Adrenal gland (tissue), 12 donors: Measurements from ENCODE around the gene EMC7. TPM values are rescaled to one million over a fixed set of nuclear protein-coding genes. Genes with fewer than 3 reads are reported as not detected.

Experiments
- DNase-seq, 7 donors: peaks; one replicate each; pipeline ENCODE4 v3.0.0-alpha.2; 2019 to 2020
- H3K27ac ChIP-seq, 5 donors: fragments of 200-600 bp; sonication (generic) in 4 of 5; 1 replicate in 3 of 5; 2 replicates in 2 of 5; pipeline versions ENCODE4 v1.5.1 to v1.8.0; 2016 to 2020; ENCODE audit warnings: mild to moderate bottlenecking in 1 of 5
- H3K27me3 ChIP-seq: fragments of 200-600 bp; 2 replicates; pipeline ENCODE4 v1.8.0; 2021
- H3K36me3 ChIP-seq, 2 donors: fragments of 200-600 bp; replicated peaks in 1 of 2; 1 replicate in 1 of 2; 2 replicates in 1 of 2; pipeline versions ENCODE4 v1.5.1 to v1.8.0; 2018 to 2022
- H3K4me1 ChIP-seq, 2 donors: fragments of 200-600 bp; replicated peaks in 1 of 2; 1 replicate in 1 of 2; 2 replicates in 1 of 2; pipeline versions ENCODE4 v1.5.1 to v1.8.0; 2018 to 2021
- H3K4me3 ChIP-seq, 4 donors: fragments of 200-600 bp; sonication (generic) in 3 of 4; one replicate each; pipeline ENCODE4 v1.5.1; 2016 to 2018
- H3K9me3 ChIP-seq, 3 donors: fragments of 200-600 bp; sonication (generic) in 1 of 3; replicated peaks in 1 of 3; 1 replicate in 2 of 3; 2 replicates in 1 of 3; pipeline versions ENCODE4 v1.5.1 to v1.8.0; 2016 to 2021
- POLR2A ChIP-seq, 2 donors: fragments of 450-650 bp; IDR thresholded peaks; one replicate each; pipeline ENCODE4 v1.6.1; 2017; ENCODE audit warnings: antibody characterized with exemption in 2 of 2, mild to moderate bottlenecking in 2 of 2, moderate library complexity in 1 of 2
- WGBS, 4 donors: extraction: QIAGEN DNeasy Blood & Tissue Kit in 2 of 4; methylation state at CpG; one replicate each; pipeline versions ENCODE4 v1.1.5 to v1.1.7; 2013 to 2017; 5-methylcytosine and 5-hydroxymethylcytosine counted together
- intact Hi-C, 2 donors: fragments of 100-400 bp; cut with DNase I; formaldehyde crosslinking; loops; one replicate each; pipeline versions ENCODE4 v1.14.1 to v1.15.0; 2022 to 2023
- polyA plus RNA-seq, 3 donors: library from polyadenylated mRNA; stranded (reverse); fragments of 200-250 nt in 2 of 3; fragments of 350-450 nt in 1 of 3; fragmentation: Illumina TruSeq in 1 of 3; extraction: RNeasy Lipid Tissue Mini Kit (QIAGEN cat#74804) in 1 of 3; gene quantifications; one replicate each; pipeline ENCODE4 v1.2.3, GENCODE V29; 2013 to 2014
- total RNA-seq, 9 donors: library from RNA; depleted of rRNA in 4 of 9; stranded (reverse); fragments of >200 nt in 4 of 9; fragments of 120-200 nt in 1 of 9; fragmentation: NEBNext Ultra II Directional in 1 of 9; extraction: Animal tissue kit (Norgen Biotek cat#: 25700) in 1 of 9; gene quantifications; one replicate each; pipeline versions ENCODE4 v1.1.0 to v1.2.4, GENCODE V29; 2013 to 2023
- TF ChIP-seq, protein P1 (sequence below), 6 experiments: fragments of 450-650 bp in 4 of 6; fragments of 200-600 bp in 2 of 6; sonication (generic) in 1 of 6; IDR thresholded peaks; 1 replicate in 5 of 6; 2 replicates in 1 of 6; pipeline versions ENCODE4 v1.5.1 to v1.8.0; 2016 to 2021; ENCODE audit warnings: antibody characterized with exemption in 6 of 6, mild to moderate bottlenecking in 2 of 6, moderate library complexity in 1 of 6
- donor health status: healthy with polysubstance abuse.
- donor health status: Bipolar disorder and iron deficiency.
- donor health status: DM: yes; HTN: yes; CAD: no.
- donor health status: DM: no; HTN: no; CAD: no.
- donor health status: DM: no; HTN: no; CAD: no.
- donor health status: DM: yes; HTN: yes; CAD: no.

EMC7 gene
- total and polyA plus RNA-seq, 12 donors = 36.4 to 268 (median 88.9) TPM

DNA sequence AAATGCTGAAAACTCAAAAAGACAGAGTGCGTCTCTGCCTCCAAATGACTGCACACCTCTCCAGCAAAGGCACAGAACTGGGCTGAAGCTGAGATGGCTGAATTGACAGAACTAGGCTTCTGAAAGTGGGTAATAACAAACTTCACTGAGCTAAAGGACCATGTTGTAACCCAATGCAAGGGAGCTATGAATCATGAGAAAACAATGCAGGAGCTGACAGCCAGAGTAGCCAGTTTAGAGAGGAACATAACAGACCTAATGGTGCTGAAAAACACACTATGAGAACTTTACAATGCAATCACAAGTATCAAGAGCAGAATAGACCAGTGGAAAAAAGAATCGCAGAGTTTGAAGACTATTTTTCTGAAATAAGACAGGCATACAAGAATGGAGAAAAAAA lies 52.5 kb downstream of the EMC7 start:
- H3K4me3 ChIP-seq = no peak overlapping the region
- no peaks in the 10 kb centered on the region for H3K36me3 ChIP-seq
- WGBS, 4 donors = 88 to 95% (median 94%) methylated on average over 2 of the region's 2 CpGs
- TF ChIP-seq, protein P1, sequence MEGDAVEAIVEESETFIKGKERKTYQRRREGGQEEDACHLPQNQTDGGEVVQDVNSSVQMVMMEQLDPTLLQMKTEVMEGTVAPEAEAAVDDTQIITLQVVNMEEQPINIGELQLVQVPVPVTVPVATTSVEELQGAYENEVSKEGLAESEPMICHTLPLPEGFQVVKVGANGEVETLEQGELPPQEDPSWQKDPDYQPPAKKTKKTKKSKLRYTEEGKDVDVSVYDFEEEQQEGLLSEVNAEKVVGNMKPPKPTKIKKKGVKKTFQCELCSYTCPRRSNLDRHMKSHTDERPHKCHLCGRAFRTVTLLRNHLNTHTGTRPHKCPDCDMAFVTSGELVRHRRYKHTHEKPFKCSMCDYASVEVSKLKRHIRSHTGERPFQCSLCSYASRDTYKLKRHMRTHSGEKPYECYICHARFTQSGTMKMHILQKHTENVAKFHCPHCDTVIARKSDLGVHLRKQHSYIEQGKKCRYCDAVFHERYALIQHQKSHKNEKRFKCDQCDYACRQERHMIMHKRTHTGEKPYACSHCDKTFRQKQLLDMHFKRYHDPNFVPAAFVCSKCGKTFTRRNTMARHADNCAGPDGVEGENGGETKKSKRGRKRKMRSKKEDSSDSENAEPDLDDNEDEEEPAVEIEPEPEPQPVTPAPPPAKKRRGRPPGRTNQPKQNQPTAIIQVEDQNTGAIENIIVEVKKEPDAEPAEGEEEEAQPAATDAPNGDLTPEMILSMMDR (IDR thresholded peaks at IDR 0.05) = no peak
- TF ChIP-seq POLR2A (IDR thresholded peaks at IDR 0.05) = no peak
- no peak for DNase-seq
- intact Hi-C loops = no loop called here
- H3K27me3 ChIP-seq = no peaks in the 10 kb centered on the region
- no peaks in the 10 kb centered on the region for H3K4me1 ChIP-seq
- H3K27ac ChIP-seq = no peak overlapping the region
- H3K9me3 ChIP-seq = peaks cover 0 to 6% (median 0%) of the 10 kb centered on the region in 3 donors

DNA sequence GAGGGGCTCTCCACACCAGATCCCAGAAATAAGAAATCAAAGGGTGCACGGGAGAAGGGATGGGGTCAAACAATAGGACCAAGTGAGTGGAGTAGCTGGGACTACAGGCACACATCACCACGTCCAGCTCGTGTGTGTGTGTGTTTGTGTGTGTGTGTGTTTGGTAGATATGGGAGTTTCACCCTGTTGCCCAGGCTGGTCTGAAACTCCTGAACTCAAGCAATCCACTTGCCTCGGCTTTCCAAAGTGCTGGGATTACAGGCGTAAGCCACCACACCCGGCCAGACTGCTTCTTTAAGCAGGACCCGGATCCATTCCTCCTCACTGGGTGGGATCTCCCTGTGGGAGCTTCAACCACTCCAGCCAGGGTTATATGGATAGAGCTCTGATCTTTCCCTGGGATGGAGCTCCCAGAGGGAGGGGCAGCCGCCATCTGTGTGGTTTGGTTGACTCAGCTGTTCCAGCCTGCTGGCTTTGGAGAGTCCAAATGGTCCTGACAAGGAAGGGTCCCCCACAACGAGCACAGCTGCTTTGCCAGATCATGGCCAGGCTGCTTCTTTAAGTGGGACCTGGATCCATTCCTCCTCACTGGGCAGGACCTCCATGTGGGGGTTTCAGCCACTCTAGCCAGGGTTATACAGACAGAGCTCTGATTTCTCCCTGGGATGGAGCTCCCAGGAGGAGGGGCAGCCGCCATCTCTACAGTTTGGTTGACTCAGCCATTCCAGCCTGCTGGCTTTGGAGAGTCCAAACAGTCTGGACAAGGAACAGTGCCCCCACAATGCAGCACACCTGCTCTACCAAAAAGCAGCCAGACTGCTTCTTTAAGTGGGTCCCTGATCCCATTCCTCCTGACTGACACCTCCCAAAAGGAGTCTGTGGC lies 53.5 kb downstream of the EMC7 start:
- peaks cover 0 to 6% (median 0%) of the 10 kb centered on the region in 3 donors for H3K9me3 ChIP-seq
- H3K36me3 ChIP-seq = no peaks in the 10 kb centered on the region
- intact Hi-C loops = no loop called here
- no peak overlapping the region for H3K4me3 ChIP-seq
- TF ChIP-seq, protein P1 (IDR thresholded peaks at IDR 0.05) = no peak
- TF ChIP-seq POLR2A (IDR thresholded peaks at IDR 0.05) = no peak
- H3K27ac ChIP-seq = no peak overlapping the region
- no peaks in the 10 kb centered on the region for H3K27me3 ChIP-seq
- no peaks in the 10 kb centered on the region for H3K4me1 ChIP-seq
- no peak for DNase-seq
- WGBS, 4 donors = 58 to 91% (median 83%) methylated on average over 6 to 10 of the region's 10 CpGs

DNA sequence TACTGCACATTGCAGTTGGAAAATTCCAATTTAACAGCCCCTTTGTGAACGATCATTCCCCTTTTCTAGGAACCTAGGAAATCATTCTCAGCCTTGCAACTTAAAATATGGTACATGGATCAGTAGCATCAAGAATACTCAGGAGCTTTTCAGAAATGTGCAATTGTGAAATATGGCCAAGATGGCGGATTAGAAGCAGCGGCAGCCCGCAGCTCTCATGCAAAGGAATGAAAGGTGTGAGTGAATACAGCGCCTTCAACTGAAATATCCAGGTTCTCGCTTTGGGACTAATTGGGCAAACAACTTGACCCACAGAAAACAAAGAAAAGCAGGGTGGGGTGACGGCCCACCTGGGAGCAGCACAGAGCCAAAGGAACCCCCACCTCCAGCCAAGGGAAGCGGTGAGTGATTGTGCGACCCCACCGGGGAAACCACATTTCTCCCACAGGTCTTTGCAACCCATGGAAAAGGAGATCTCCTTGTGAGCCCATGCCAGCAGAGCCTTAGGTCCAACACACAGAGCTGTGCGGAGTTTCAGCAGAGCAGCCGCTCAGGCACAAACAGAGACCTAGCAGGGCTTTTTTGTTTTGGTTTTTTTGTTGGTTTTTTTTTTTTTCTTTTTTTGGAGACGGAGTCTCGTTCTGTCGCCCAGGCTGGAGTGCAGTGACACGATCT lies 55.1 kb downstream of the EMC7 start:
- TF ChIP-seq, protein P1 (IDR thresholded peaks at IDR 0.05) = no peak
- TF ChIP-seq POLR2A (IDR thresholded peaks at IDR 0.05) = no peak
- Histone ChIP-seq H3K36me3 (no peaks in the 10 kb centered on the region), H3K4me1 (no peaks in the 10 kb centered on the region), H3K27me3 (no peaks in the 10 kb centered on the region), H3K4me3 (no peak overlapping the region), H3K27ac (no peak overlapping the region), H3K9me3 (peaks cover 0 to 6% (median 0%) of the 10 kb centered on the region in 3 donors)
- intact Hi-C loops = no loop called here
- DNase-seq = no peak
- 89 to 93% (median 91%) methylated on average over 14 to 16 of the region's 16 CpGs for WGBS, 4 donors

DNA sequence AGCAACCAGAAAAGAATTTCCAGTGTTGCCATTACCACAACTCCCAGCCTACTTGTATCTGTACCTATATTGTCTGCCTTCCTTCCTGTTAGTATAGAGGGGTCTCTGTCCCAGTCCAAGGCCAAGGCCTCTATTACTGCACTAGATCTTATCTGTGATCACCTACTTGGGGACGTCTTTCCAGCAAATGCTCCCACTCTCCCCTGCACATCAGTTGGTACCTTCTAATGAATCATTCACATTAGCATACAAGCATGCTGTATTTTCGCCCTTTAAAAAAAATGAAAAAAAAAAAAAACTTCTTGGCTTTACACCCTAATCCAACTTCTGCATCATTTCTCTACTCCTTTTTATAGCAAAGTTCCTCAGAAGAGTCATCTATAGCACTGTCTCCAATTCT lies 57.8 kb downstream of the EMC7 start:
- DNase-seq = no peak
- H3K27ac ChIP-seq = no peak overlapping the region
- H3K36me3 ChIP-seq = no peaks in the 10 kb centered on the region
- peaks cover 0 to 9% of the 10 kb centered on the region in 2 donors for H3K4me1 ChIP-seq
- 45 to 61% (median 53%) methylated on average over 2 of the region's 2 CpGs for WGBS, 4 donors
- no peaks in the 10 kb centered on the region for H3K27me3 ChIP-seq
- no peak overlapping the region for H3K4me3 ChIP-seq
- intact Hi-C loops = no loop called here
- no peaks in the 10 kb centered on the region for H3K9me3 ChIP-seq
- TF ChIP-seq POLR2A (IDR thresholded peaks at IDR 0.05) = no peak
- TF ChIP-seq, protein P1 (IDR thresholded peaks at IDR 0.05) = no peak
